Prostate gland (tissue), 2 donors: ENCODE results near the gene WARS2. TPM values are rescaled to one million over a fixed set of nuclear protein-coding genes. Genes with fewer than 3 reads are reported as not detected.

Source experiments
- DNase-seq: peaks from one replicate; pipeline ENCODE4 v3.0.0-alpha.2; 2019; ENCODE audit warnings: low spot score
- H3K27ac ChIP-seq, 2 donors: fragments of 200-600 bp; sonication (generic); 2 replicates each; pipeline ENCODE4 v1.5.1; 2017 to 2019
- H3K27me3 ChIP-seq: fragments of 200-600 bp; sonication (generic); replicated peaks from 2 replicates; pipeline ENCODE4 v1.5.1; 2019; ENCODE audit not compliant: insufficient read depth
- H3K36me3 ChIP-seq, 2 donors: fragments of 200-600 bp; sonication (generic); 1 replicate in 1 of 2; 2 replicates in 1 of 2; pipeline versions ENCODE4 v1.5.1 to v1.8.1; 2017 to 2019
- H3K4me1 ChIP-seq: fragments of 200-600 bp; sonication (generic); replicated peaks from 2 replicates; pipeline ENCODE4 v1.5.1; 2019
- H3K4me3 ChIP-seq, 2 donors: fragments of 200-600 bp; sonication (generic); 2 replicates each; pipeline ENCODE4 v1.5.1; 2017 to 2019
- H3K9me3 ChIP-seq: fragments of 200-600 bp; sonication (generic); 2 replicates; pipeline ENCODE4 v1.5.1; 2017
- CTCF ChIP-seq, 4 experiments: fragments of 200-600 bp in 2 of 4; fragments of 450-650 bp in 2 of 4; sonication (generic) in 2 of 4; IDR thresholded peaks; 1 replicate in 3 of 4; 2 replicates in 1 of 4; pipeline ENCODE4 v1.5.1; 2016 to 2019; ENCODE audit warnings: antibody characterized with exemption in 4 of 4, mild to moderate bottlenecking in 2 of 4, moderate library complexity in 2 of 4
- POLR2A ChIP-seq: fragments of 450-650 bp; IDR thresholded peaks from one replicate; pipeline ENCODE4 v1.6.1; 2016; ENCODE audit warnings: antibody characterized with exemption, mild to moderate bottlenecking
- POLR2AphosphoS5 ChIP-seq: sonication (generic); formaldehyde crosslinking; IDR thresholded peaks from one replicate; pipeline ENCODE4 v1.6.1; 2017; ENCODE audit warnings: antibody characterized with exemption
- WGBS: methylation state at CpG from one replicate; pipeline ENCODE4 v1.1.5; 2018; 5-methylcytosine and 5-hydroxymethylcytosine counted together
- intact Hi-C: fragments of 100-400 bp; cut with DNase I; formaldehyde crosslinking; loops from one replicate; pipeline ENCODE4 v1.14.2; 2022
- total RNA-seq, 2 donors: library from RNA; depleted of rRNA; stranded (reverse); fragments of >200 nt; gene quantifications; one replicate each; pipeline ENCODE4 v1.1.0, GENCODE V29; 2016

WARS2 gene
- total RNA-seq, 2 donors from 2014 or later, result 15.6 to 22.0 TPM

- no peak for DNase-seq
- H3K36me3 ChIP-seq, result no peaks in the 10 kb centered on the region
- TF ChIP-seq POLR2AphosphoS5 (no peak), POLR2A (no peak), CTCF (IDR thresholded peaks at IDR 0.05) (no peak)
- intact Hi-C loops, result no loop called here
- H3K27me3 ChIP-seq, result no peaks in the 10 kb centered on the region
- no peaks in the 10 kb centered on the region for H3K9me3 ChIP-seq
- no peak overlapping the region for H3K27ac ChIP-seq
- no peaks in the 10 kb centered on the region for H3K4me1 ChIP-seq
- WGBS, result 67% methylated on average over 1 of the region's 1 CpG
- H3K4me3 ChIP-seq, result no peak overlapping the region
Observed at GRCh38 chr1:119075614-119076013, 64.8 kb downstream of the WARS2 start.

GRCh38 chr1:119071321-119071720, 69.1 kb downstream of the WARS2 start:
- H3K27ac ChIP-seq, result no peak overlapping the region
- TF ChIP-seq POLR2A, result no peak
- TF ChIP-seq POLR2AphosphoS5, result no peak
- no peak for TF ChIP-seq CTCF (IDR thresholded peaks at IDR 0.05)
- no peaks in the 10 kb centered on the region for H3K4me1 ChIP-seq
- intact Hi-C loops, result no loop called here
- no peaks in the 10 kb centered on the region for H3K9me3 ChIP-seq
- DNase-seq, result no peak
- no peaks in the 10 kb centered on the region for H3K27me3 ChIP-seq
- H3K4me3 ChIP-seq, result no peak overlapping the region
- 94% methylated on average over 3 of the region's 3 CpGs for WGBS
- no peaks in the 10 kb centered on the region for H3K36me3 ChIP-seq

- TF ChIP-seq POLR2A, result no peak
- TF ChIP-seq CTCF (IDR thresholded peaks at IDR 0.05), result no peak
- TF ChIP-seq POLR2AphosphoS5, result no peak
- Histone ChIP-seq H3K27me3 (no peaks in the 10 kb centered on the region), H3K9me3 (no peaks in the 10 kb centered on the region), H3K4me3 (no peak overlapping the region), H3K36me3 (no peaks in the 10 kb centered on the region), H3K4me1 (no peaks in the 10 kb centered on the region), H3K27ac (no peak overlapping the region)
- intact Hi-C loops, result no loop called here
- WGBS, result 85% methylated on average over 5 of the region's 5 CpGs
- DNase-seq, result no peak
Observed at GRCh38 chr1:119069682-119070081, 70.8 kb downstream of the WARS2 start.

- 55% methylated on average over 4 of the region's 4 CpGs for WGBS
- TF ChIP-seq CTCF (IDR thresholded peaks at IDR 0.05) (no peak), POLR2A (no peak), POLR2AphosphoS5 (no peak)
- Histone ChIP-seq H3K4me1 (no peaks in the 10 kb centered on the region), H3K9me3 (no peaks in the 10 kb centered on the region), H3K4me3 (no peak overlapping the region), H3K36me3 (no peaks in the 10 kb centered on the region), H3K27me3 (no peaks in the 10 kb centered on the region), H3K27ac (no peak overlapping the region)
- DNase-seq, result no peak
- intact Hi-C loops, result no loop called here
Observed at GRCh38 chr1:119068427-119068826, 72.0 kb downstream of the WARS2 start.

GRCh38 chr1:119061700-119062099, 78.8 kb downstream of the WARS2 start:
- DNase-seq, result no peak
- TF ChIP-seq POLR2AphosphoS5, result no peak
- no peak for TF ChIP-seq POLR2A
- TF ChIP-seq CTCF (IDR thresholded peaks at IDR 0.05), result no peak

More at GRCh38 chr1:119061700-119062099, 78.8 kb downstream of the WARS2 start:
- Histone ChIP-seq H3K27me3 (no peaks in the 10 kb centered on the region), H3K9me3 (no peaks in the 10 kb centered on the region), H3K27ac (no peak overlapping the region), H3K36me3 (no peaks in the 10 kb centered on the region), H3K4me3 (no peak overlapping the region), H3K4me1 (no peaks in the 10 kb centered on the region)
- intact Hi-C loops, result no loop called here
